ENCODE data around the gene FAM9C. TPM values are rescaled to one million over a fixed set of nuclear protein-coding genes. Genes with fewer than 3 reads are reported as not detected.

Gene FAM9C
- total RNA-seq, 1 experiment from 2014 or later, result not detected

GRCh38 chrX:12992544-12993118 is 51.8 kb downstream of the FAM9C start:
- no peak for TF ChIP-seq CTCF (IDR thresholded peaks at IDR 0.05; ENCODE audit: unreplicated experiment)
- intact Hi-C loops (cut with micrococcal nuclease), result no loop called here
- Mint-ChIP-seq H3K27ac (ENCODE audit: low read depth, unreplicated experiment) (no peak overlapping the region), H3K4me3 (ENCODE audit: unreplicated experiment) (no peak overlapping the region), H3K4me1 (ENCODE audit: insufficient read depth, unreplicated experiment) (no peaks in the 10 kb centered on the region), H3K36me3 (ENCODE audit: insufficient read depth, unreplicated experiment) (no peaks in the 10 kb centered on the region), H3K9me3 (ENCODE audit: unreplicated experiment) (no peaks in the 10 kb centered on the region), H3K27me3 (ENCODE audit: insufficient read depth, unreplicated experiment) (peaks cover 16% of the 10 kb centered on the region)
- ChIA-PET CTCF (interaction anchor here (1.0 to 1.7 kb wide), 2 partner anchors 15 to 120 kb away, joined by 3 to 5 read pairs; no protein-coding TSS in a partner anchor), POLR2A (interaction anchor here (0.8 kb wide), 2 partner anchors 9 to 246 kb away, joined by 3 read pairs; no protein-coding TSS in a partner anchor)
- DNase-seq (ENCODE audit: unreplicated experiment), result no peak
- BruUV-seq (replicated peaks), result no TSS peak

GRCh38 chrX:12991575-12991974 is 52.8 kb downstream of the FAM9C start:
- Mint-ChIP-seq H3K4me3 (ENCODE audit: unreplicated experiment) (no peak overlapping the region), H3K9me3 (ENCODE audit: unreplicated experiment) (peaks cover 4% of the 10 kb centered on the region), H3K4me1 (ENCODE audit: insufficient read depth, unreplicated experiment) (peaks cover 4% of the 10 kb centered on the region), H3K36me3 (ENCODE audit: insufficient read depth, unreplicated experiment) (no peaks in the 10 kb centered on the region), H3K27me3 (ENCODE audit: insufficient read depth, unreplicated experiment) (peaks cover 13% of the 10 kb centered on the region), H3K27ac (ENCODE audit: low read depth, unreplicated experiment) (no peak overlapping the region)
- ChIA-PET CTCF (interaction anchor here (0.5 kb wide), 1 partner anchor 583 kb away, joined by 3 read pairs; no protein-coding TSS in a partner anchor), POLR2A (interaction anchor here (0.9 kb wide), 1 partner anchor 15 kb away, joined by 3 read pairs; no protein-coding TSS in a partner anchor)
- no peak for TF ChIP-seq CTCF (IDR thresholded peaks at IDR 0.05; ENCODE audit: unreplicated experiment)
- no peak for DNase-seq (ENCODE audit: unreplicated experiment)
- BruUV-seq (replicated peaks), result no TSS peak
- intact Hi-C loops (cut with micrococcal nuclease), result no loop called here

- no peaks in the 10 kb centered on the region for H3K36me3 Mint-ChIP-seq (ENCODE audit: insufficient read depth, unreplicated experiment)
- no peak overlapping the region for H3K4me3 Mint-ChIP-seq (ENCODE audit: unreplicated experiment)
- DNase-seq (ENCODE audit: unreplicated experiment), result no peak
- BruUV-seq (replicated peaks), result no TSS peak
- TF ChIP-seq CTCF (IDR thresholded peaks at IDR 0.05; ENCODE audit: unreplicated experiment), result no peak
- intact Hi-C loops (cut with micrococcal nuclease), result loop anchor here (2.0 kb wide), 1 partner anchor 17 kb away; no protein-coding TSS in a partner anchor
- H3K27me3 Mint-ChIP-seq (ENCODE audit: insufficient read depth, unreplicated experiment), result peaks cover 13% of the 10 kb centered on the region
- peaks cover 9% of the 10 kb centered on the region for H3K9me3 Mint-ChIP-seq (ENCODE audit: unreplicated experiment)
- no peak overlapping the region for H3K27ac Mint-ChIP-seq (ENCODE audit: low read depth, unreplicated experiment)
- ChIA-PET POLR2A (interaction anchor here (1.0 kb wide), 1 partner anchor 24 kb away, joined by 3 read pairs; no protein-coding TSS in a partner anchor), CTCF (interaction anchor here (1.1 kb wide), 1 partner anchor 43 kb away, joined by 4 read pairs; no protein-coding TSS in a partner anchor)
- peaks cover 20% of the 10 kb centered on the region for H3K4me1 Mint-ChIP-seq (ENCODE audit: insufficient read depth, unreplicated experiment)
Observed at GRCh38 chrX:12989461-12989860, 55.0 kb downstream of the FAM9C start.

- H3K9me3 Mint-ChIP-seq (ENCODE audit: unreplicated experiment), result peaks cover 9% of the 10 kb centered on the region
- TF ChIP-seq CTCF (IDR thresholded peaks at IDR 0.05; ENCODE audit: unreplicated experiment), result no peak
- CTCF ChIA-PET, result no interaction called here
- no TSS peak for BruUV-seq (replicated peaks)
- H3K27me3 Mint-ChIP-seq (ENCODE audit: insufficient read depth, unreplicated experiment), result peaks cover 13% of the 10 kb centered on the region
- intact Hi-C loops (cut with micrococcal nuclease), result loop anchor here (2.0 kb wide), 1 partner anchor 18 kb away; no protein-coding TSS in a partner anchor
- H3K27ac Mint-ChIP-seq (ENCODE audit: low read depth, unreplicated experiment), result peak overlapping the region; percentile 42
- POLR2A ChIA-PET, result no interaction called here
- H3K4me3 Mint-ChIP-seq (ENCODE audit: unreplicated experiment), result peak overlapping the region; percentile 59
- H3K4me1 Mint-ChIP-seq (ENCODE audit: insufficient read depth, unreplicated experiment), result peaks cover 26% of the 10 kb centered on the region
- peak; percentile 88 for DNase-seq (ENCODE audit: unreplicated experiment)
- no peaks in the 10 kb centered on the region for H3K36me3 Mint-ChIP-seq (ENCODE audit: insufficient read depth, unreplicated experiment)
Observed at GRCh38 chrX:12988797-12989196, 55.6 kb downstream of the FAM9C start.

Measured in MCF 10A (cell line).